Measurements from ENCODE around the gene FSHR. TPM values are rescaled to one million over a fixed set of nuclear protein-coding genes. Genes with fewer than 3 reads are reported as not detected.

Gene FSHR
- polyA plus RNA-seq, 1 donor (not counting 4 experiments of a cell fraction or from before 2014, with no cell fraction given) = not detected

DNA sequence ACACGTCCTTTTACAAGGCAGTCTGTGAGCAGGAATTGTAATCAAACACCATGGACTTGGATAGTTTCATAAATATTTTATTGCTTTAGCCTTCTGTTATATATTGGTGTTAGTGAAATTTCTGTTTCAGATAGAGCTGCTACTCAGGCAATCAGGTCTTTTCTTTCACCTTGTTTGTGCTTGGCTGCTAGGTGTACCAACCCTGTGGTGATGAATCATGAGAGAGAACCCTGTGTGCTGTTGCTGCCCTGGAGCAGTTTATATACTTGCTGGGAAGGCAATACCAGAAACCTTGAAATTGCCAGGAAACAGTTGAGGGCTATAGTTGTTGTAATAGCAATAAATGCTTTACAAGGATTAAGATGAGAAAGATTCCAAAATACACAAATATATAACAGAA lies 84.5 kb downstream of the FSHR start:
- Histone ChIP-seq H3K9me3 (ENCODE audit: control insufficient read depth, low read depth, low read length) (no peaks in the 10 kb centered on the region), H3K27me3 (ENCODE audit: control insufficient read depth, extremely low read depth, insufficient read depth, low read length) (no peaks in the 10 kb centered on the region), H4K20me1 (ENCODE audit: control insufficient read depth, extremely low read depth, insufficient read depth, low read length) (no peaks in the 10 kb centered on the region), H3K9me1 (ENCODE audit: control insufficient read depth, extremely low read depth, insufficient read depth, low read length) (no peaks in the 10 kb centered on the region), H3K9ac (ENCODE audit: control insufficient read depth, extremely low read depth, insufficient read depth, low read length) (no peak overlapping the region), H3K79me2 (ENCODE audit: control insufficient read depth, insufficient read depth, low read length) (no peaks in the 10 kb centered on the region), H3K36me3 (ENCODE audit: control insufficient read depth in 2 of 2, extremely low read depth in 1 of 2, insufficient read depth in 2 of 2, low read length in 2 of 2) (no peaks in the 10 kb centered on the region), H3K27ac (ENCODE audit: control insufficient read depth, insufficient read depth, low read length) (no peak overlapping the region), H3K4me1 (ENCODE audit: control insufficient read depth, extremely low read depth, insufficient read depth, low read length) (no peaks in the 10 kb centered on the region), H3K4me3 (ENCODE audit: control insufficient read depth in 2 of 3, extremely low read depth in 1 of 3, insufficient read depth in 2 of 3, low read depth in 1 of 3, low read length in 3 of 3) (no peak overlapping the region), H2AFZ (ENCODE audit: control insufficient read depth, low read length) (no peak overlapping the region), H3K4me2 (ENCODE audit: control insufficient read depth, extremely low read depth, insufficient read depth, low read depth, low read length) (no peak overlapping the region)
- no peak for DNase-seq (ENCODE audit: low read depth, low spot score)
- no peak for TF ChIP-seq EZH2 (IDR thresholded peaks at IDR 0.05; ENCODE audit: low read length)
- TF ChIP-seq, protein P1, sequence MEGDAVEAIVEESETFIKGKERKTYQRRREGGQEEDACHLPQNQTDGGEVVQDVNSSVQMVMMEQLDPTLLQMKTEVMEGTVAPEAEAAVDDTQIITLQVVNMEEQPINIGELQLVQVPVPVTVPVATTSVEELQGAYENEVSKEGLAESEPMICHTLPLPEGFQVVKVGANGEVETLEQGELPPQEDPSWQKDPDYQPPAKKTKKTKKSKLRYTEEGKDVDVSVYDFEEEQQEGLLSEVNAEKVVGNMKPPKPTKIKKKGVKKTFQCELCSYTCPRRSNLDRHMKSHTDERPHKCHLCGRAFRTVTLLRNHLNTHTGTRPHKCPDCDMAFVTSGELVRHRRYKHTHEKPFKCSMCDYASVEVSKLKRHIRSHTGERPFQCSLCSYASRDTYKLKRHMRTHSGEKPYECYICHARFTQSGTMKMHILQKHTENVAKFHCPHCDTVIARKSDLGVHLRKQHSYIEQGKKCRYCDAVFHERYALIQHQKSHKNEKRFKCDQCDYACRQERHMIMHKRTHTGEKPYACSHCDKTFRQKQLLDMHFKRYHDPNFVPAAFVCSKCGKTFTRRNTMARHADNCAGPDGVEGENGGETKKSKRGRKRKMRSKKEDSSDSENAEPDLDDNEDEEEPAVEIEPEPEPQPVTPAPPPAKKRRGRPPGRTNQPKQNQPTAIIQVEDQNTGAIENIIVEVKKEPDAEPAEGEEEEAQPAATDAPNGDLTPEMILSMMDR (optimal IDR thresholded peaks at IDR 0.05 in 1 of 3, IDR thresholded peaks at IDR 0.05 in 1 of 3, conservative IDR thresholded peaks at IDR 0.05 in 1 of 3; ENCODE audit: extremely low read depth in 1 of 3, insufficient read depth in 2 of 3, low read length in 3 of 3) = no peak
- dilution Hi-C loops (cut with MboI; ENCODE audit: extremely low pct_ligation_motif_present, low sequenced_read_pairs) = no loop called here
- no peak for FAIRE-seq

- Histone ChIP-seq H3K9ac (ENCODE audit: control insufficient read depth, extremely low read depth, insufficient read depth, low read length) (no peak overlapping the region), H3K9me3 (ENCODE audit: control insufficient read depth, low read depth, low read length) (no peaks in the 10 kb centered on the region), H2AFZ (ENCODE audit: control insufficient read depth, low read length) (no peak overlapping the region), H3K27me3 (ENCODE audit: control insufficient read depth, extremely low read depth, insufficient read depth, low read length) (no peaks in the 10 kb centered on the region), H3K9me1 (ENCODE audit: control insufficient read depth, extremely low read depth, insufficient read depth, low read length) (no peaks in the 10 kb centered on the region), H3K27ac (ENCODE audit: control insufficient read depth, insufficient read depth, low read length) (no peak overlapping the region), H3K4me2 (ENCODE audit: control insufficient read depth, extremely low read depth, insufficient read depth, low read depth, low read length) (no peak overlapping the region), H3K79me2 (ENCODE audit: control insufficient read depth, insufficient read depth, low read length) (no peaks in the 10 kb centered on the region), H3K36me3 (ENCODE audit: control insufficient read depth in 2 of 2, extremely low read depth in 1 of 2, insufficient read depth in 2 of 2, low read length in 2 of 2) (no peaks in the 10 kb centered on the region), H3K4me3 (ENCODE audit: control insufficient read depth in 2 of 3, extremely low read depth in 1 of 3, insufficient read depth in 2 of 3, low read depth in 1 of 3, low read length in 3 of 3) (no peak overlapping the region), H3K4me1 (ENCODE audit: control insufficient read depth, extremely low read depth, insufficient read depth, low read length) (no peaks in the 10 kb centered on the region), H4K20me1 (ENCODE audit: control insufficient read depth, extremely low read depth, insufficient read depth, low read length) (no peaks in the 10 kb centered on the region)
- FAIRE-seq (no peak), DNase-seq (ENCODE audit: low read depth, low spot score) (no peak)
- dilution Hi-C loops (cut with MboI; ENCODE audit: extremely low pct_ligation_motif_present, low sequenced_read_pairs) = no loop called here
- TF ChIP-seq EZH2 (IDR thresholded peaks at IDR 0.05; ENCODE audit: low read length) = no peak
- TF ChIP-seq, protein P1 (optimal IDR thresholded peaks at IDR 0.05 in 1 of 3, IDR thresholded peaks at IDR 0.05 in 1 of 3, conservative IDR thresholded peaks at IDR 0.05 in 1 of 3; ENCODE audit: extremely low read depth in 1 of 3, insufficient read depth in 2 of 3, low read length in 3 of 3) = no peak
These were observed 85.7 kb downstream of the FSHR start for GRCh38 chr2:49068613-49069012.
